ENCODE data around the gene CMAS. TPM values are rescaled to one million over a fixed set of nuclear protein-coding genes. Genes with fewer than 3 reads are reported as not detected.

The CMAS gene
- polyA plus RNA-seq, 1 of the 3 experiments (the other 2 are of a cell fraction), result 16.0 TPM

DNA sequence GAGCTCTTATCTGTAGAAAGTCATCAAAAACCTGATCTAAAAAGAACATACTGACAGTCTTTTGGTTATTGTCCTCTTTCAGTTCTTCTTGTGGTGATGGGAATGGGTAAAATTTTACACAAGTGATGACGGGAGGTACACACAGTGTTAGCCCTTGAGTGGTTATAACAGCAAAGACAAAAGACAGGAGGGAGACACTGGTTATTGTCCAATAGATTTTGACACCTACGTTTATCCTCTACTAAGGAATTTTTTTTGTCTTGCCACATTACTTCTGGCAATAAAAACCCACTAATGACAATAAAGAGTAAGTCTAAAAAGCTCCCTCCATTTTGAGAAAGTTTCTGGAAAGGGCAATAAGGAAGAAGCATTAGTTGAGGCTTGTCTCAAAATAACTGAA is 47.7 kb upstream of the CMAS start:
- ChIA-PET POLR2A (no interaction called here), CTCF (interaction anchor here (2.1 kb wide), 1 partner anchor 9 kb away, joined by 5 read pairs; no protein-coding TSS in a partner anchor)
- DNase-seq, result no peak
- Histone ChIP-seq H4K20me1 (ENCODE audit: insufficient read depth) (no peaks in the 10 kb centered on the region), H3K4me2 (no peak overlapping the region), H3K4me1 (ENCODE audit: control insufficient read depth in 1 of 2, insufficient read depth in 2 of 2, low read depth in 1 of 2, low read length in 1 of 2) (no peaks in the 10 kb centered on the region), H3K79me2 (ENCODE audit: insufficient read depth) (no peaks in the 10 kb centered on the region), H3K9me2 (no peaks in the 10 kb centered on the region), H2AFZ (ENCODE audit: low read depth) (no peak overlapping the region), H3F3A (replicated peaks; ENCODE audit: insufficient read depth) (no peaks in the 10 kb centered on the region), H3K36me3 (replicated peaks in 1 of 2; ENCODE audit: control insufficient read depth in 1 of 2, insufficient read depth in 2 of 2, low read length in 1 of 2) (no peaks in the 10 kb centered on the region), H3K27ac (ENCODE audit: low read depth in 2 of 2, low read length in 1 of 2) (no peak overlapping the region), H3K4me3 (ENCODE audit: low read depth in 2 of 2, low read length in 1 of 2) (no peak overlapping the region), H3K9me3 (no peaks in the 10 kb centered on the region), H3K27me3 (ENCODE audit: insufficient read depth) (no peaks in the 10 kb centered on the region; the same call in 1 of the 2 replicates), H3K9ac (no peak overlapping the region)
- TF ChIP-seq, protein P1, sequence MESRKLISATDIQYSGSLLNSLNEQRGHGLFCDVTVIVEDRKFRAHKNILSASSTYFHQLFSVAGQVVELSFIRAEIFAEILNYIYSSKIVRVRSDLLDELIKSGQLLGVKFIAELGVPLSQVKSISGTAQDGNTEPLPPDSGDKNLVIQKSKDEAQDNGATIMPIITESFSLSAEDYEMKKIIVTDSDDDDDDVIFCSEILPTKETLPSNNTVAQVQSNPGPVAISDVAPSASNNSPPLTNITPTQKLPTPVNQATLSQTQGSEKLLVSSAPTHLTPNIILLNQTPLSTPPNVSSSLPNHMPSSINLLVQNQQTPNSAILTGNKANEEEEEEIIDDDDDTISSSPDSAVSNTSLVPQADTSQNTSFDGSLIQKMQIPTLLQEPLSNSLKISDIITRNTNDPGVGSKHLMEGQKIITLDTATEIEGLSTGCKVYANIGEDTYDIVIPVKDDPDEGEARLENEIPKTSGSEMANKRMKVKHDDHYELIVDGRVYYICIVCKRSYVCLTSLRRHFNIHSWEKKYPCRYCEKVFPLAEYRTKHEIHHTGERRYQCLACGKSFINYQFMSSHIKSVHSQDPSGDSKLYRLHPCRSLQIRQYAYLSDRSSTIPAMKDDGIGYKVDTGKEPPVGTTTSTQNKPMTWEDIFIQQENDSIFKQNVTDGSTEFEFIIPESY (IDR thresholded peaks at IDR 0.05; ENCODE audit: borderline replicate concordance, low read depth), result no peak
- no peak for TF ChIP-seq NRF1 (IDR thresholded peaks at IDR 0.05; ENCODE audit: low read depth, low read length)
- TF ChIP-seq SIN3A (IDR thresholded peaks at IDR 0.05; ENCODE audit: borderline replicate concordance, low read depth, low read length), result no peak
- TF ChIP-seq FOXJ3 (CRISPR knock-in tag; IDR thresholded peaks at IDR 0.05), result no peak
- no peak for TF ChIP-seq JUND (IDR thresholded peaks at IDR 0.05)
- no peak for TF ChIP-seq RAD21 (IDR thresholded peaks at IDR 0.05; ENCODE audit: low read length)
- no peak for TF ChIP-seq TCF12 (IDR thresholded peaks at IDR 0.05)
- TF ChIP-seq CHD2 (IDR thresholded peaks at IDR 0.05; ENCODE audit: low read length, partially characterized antibody), result no peak
- TF ChIP-seq EZH2phosphoT487 (IDR thresholded peaks at IDR 0.05; ENCODE audit: borderline replicate concordance, low read depth), result no peak
- TF ChIP-seq FOSL2 (IDR thresholded peaks at IDR 0.05; ENCODE audit: borderline replicate concordance, low read depth), result no peak
- WGBS (ENCODE audit: low lambda C conversion rate), result 0% methylated on average over 2 of the region's 2 CpGs

GRCh38 chr12:21998782-21999181 is 47.2 kb upstream of the CMAS start:
- DNase-seq, result no peak
- Histone ChIP-seq H3K4me3 (ENCODE audit: low read depth in 2 of 2, low read length in 1 of 2) (no peak overlapping the region), H3F3A (replicated peaks; ENCODE audit: insufficient read depth) (no peaks in the 10 kb centered on the region), H3K4me1 (ENCODE audit: control insufficient read depth in 1 of 2, insufficient read depth in 2 of 2, low read depth in 1 of 2, low read length in 1 of 2) (no peaks in the 10 kb centered on the region), H3K79me2 (ENCODE audit: insufficient read depth) (no peaks in the 10 kb centered on the region), H3K4me2 (no peak overlapping the region), H2AFZ (ENCODE audit: low read depth) (no peak overlapping the region), H3K27ac (ENCODE audit: low read depth in 2 of 2, low read length in 1 of 2) (no peak overlapping the region), H3K9ac (no peak overlapping the region), H4K20me1 (ENCODE audit: insufficient read depth) (no peaks in the 10 kb centered on the region), H3K27me3 (ENCODE audit: insufficient read depth) (no peaks in the 10 kb centered on the region; the same call in 1 of the 2 replicates), H3K36me3 (replicated peaks in 1 of 2; ENCODE audit: control insufficient read depth in 1 of 2, insufficient read depth in 2 of 2, low read length in 1 of 2) (no peaks in the 10 kb centered on the region), H3K9me2 (no peaks in the 10 kb centered on the region), H3K9me3 (no peaks in the 10 kb centered on the region)
- WGBS (ENCODE audit: low lambda C conversion rate), result 16% methylated on average over 1 of the region's 1 CpG
- TF ChIP-seq RXRA (IDR thresholded peaks at IDR 0.05; ENCODE audit: borderline replicate concordance, low read depth) (no peak), MEF2A (IDR thresholded peaks at IDR 0.05; ENCODE audit: borderline replicate concordance, low read depth) (no peak), EP300 (IDR thresholded peaks at IDR 0.05; ENCODE audit: borderline replicate concordance in 1 of 2, low read depth in 1 of 2, low read length in 1 of 2) (no peak), RAD21 (IDR thresholded peaks at IDR 0.05; ENCODE audit: low read length) (no peak), POLR2AphosphoS5 (IDR thresholded peaks at IDR 0.05; ENCODE audit: low read depth, low read length) (no peak), RFX5 (IDR thresholded peaks at IDR 0.05; ENCODE audit: low read length) (no peak), MAX (IDR thresholded peaks at IDR 0.05; ENCODE audit: low read depth) (no peak), PBX3 (IDR thresholded peaks at IDR 0.05) (no peak), USF1 (IDR thresholded peaks at IDR 0.05; ENCODE audit: borderline replicate concordance, low read depth) (no peak), ELF1 (IDR thresholded peaks at IDR 0.05) (no peak), TEAD4 (IDR thresholded peaks at IDR 0.05; ENCODE audit: borderline replicate concordance, insufficient read depth) (no peak)
- TF ChIP-seq, protein P2, sequence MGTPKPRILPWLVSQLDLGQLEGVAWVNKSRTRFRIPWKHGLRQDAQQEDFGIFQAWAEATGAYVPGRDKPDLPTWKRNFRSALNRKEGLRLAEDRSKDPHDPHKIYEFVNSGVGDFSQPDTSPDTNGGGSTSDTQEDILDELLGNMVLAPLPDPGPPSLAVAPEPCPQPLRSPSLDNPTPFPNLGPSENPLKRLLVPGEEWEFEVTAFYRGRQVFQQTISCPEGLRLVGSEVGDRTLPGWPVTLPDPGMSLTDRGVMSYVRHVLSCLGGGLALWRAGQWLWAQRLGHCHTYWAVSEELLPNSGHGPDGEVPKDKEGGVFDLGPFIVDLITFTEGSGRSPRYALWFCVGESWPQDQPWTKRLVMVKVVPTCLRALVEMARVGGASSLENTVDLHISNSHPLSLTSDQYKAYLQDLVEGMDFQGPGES (IDR thresholded peaks at IDR 0.05; ENCODE audit: low read depth, low read length), result no peak
- ChIA-PET CTCF (interaction anchor here (2.1 kb wide), 1 partner anchor 9 kb away, joined by 5 read pairs; no protein-coding TSS in a partner anchor), POLR2A (no interaction called here)

All from SK-N-SH (cell line).